NCI-H446 (cell line): ENCODE data around the gene GDA.
"Not testable (repeated sequence)": the region's sequence is repeated elsewhere in the genome, so short reads cannot be mapped to it uniquely, and the experiment has no call there.

ENCODE experiments used
- DNase-seq, 2 experiments: peaks; one replicate each; lab custom pipeline; 2025; lab: John Stamatoyannopoulos, UW

GDA gene

GRCh38 chr9:72278959-72279358 is 129.7 kb downstream of the GDA start:
- DNase-seq, result no peak

DNA sequence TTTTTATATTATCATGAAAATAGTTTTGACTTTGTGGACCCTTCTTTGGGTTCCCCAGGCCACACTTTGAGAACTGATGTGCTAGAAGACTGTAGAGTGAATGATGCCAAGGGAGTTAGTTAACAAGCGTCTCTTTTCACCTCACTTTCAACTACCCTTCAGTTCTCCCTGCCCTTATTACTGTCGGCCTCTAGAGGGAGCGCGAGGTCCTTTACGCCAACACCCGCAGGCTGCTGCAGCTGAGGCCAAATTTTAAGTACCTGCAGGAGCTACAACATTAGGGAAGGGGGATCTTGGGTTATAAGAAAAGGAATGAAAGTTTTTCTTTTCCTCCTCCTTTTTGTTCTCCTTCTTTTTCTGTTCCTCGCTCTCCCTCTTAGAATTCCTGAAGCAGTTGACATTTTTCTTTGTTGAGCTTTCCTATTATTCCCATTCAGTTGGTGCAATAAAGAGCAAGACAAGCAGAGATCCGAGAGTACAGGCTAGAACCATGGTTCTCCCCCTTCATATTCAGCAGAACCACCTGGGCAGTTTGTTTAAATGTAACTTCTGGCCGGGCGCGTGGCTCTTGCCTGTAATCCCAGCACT is 131.8 kb downstream of the GDA start:
- DNase-seq, result peak; percentile 43 to 56

DNA sequence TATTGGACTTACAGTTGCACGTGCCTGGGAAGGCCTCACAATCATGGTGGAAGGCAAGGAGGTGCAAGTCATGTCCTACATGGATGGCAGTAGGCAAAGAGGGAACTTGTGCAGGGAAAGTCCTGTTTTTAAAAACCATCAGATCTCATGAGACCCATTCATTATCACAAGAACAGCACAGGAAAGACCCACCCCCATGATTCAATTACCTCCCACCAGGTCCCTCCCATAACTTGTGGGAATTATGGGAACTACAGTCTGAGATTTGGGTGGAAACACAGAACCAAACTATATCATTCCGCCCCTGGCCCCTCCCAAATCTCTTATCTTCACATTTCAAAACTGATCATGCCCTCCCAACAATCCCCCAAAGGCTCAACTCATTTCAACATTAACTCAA is 140.2 kb downstream of the GDA start:
- no peak for DNase-seq

DNA sequence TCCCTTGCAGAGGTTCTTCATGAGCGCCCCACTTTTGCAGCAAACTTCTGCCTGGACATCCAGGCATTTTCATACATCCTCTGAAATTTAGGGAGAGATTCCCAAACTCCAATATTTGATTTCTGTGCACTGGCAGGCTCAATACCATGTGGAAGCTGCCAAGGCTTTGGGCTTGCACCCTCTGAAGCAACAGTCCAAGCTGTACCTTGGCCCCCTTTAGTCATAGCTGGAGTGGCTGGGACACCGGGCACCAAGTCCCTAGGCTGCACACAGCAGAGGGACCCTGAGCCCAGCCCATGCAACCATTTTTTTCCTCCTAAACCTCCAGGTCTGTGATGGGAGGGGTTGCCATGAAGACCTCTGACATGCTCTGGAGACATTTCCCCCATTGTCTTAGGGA is 141.1 kb downstream of the GDA start:
- DNase-seq, result no peak

DNA sequence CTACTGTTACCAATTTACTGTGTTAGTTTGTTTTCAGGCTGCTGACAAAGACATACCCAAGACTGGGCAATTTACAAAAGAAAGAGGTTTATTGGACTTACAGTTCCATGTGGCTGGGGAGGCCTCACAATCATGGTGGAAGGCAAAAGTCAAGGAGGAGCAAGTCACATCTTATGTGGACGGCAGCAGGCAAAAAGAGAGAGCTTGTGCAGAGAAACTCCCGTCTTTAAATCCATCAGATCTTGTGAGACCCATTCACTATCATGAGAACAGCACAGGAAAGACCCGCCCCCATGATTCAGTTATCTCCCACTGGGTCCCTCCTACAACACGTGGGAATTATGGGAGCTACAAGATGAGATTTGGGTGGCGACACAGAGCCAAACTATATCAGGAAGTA is 142.3 kb downstream of the GDA start:
- not testable (repeated sequence) for DNase-seq

DNA sequence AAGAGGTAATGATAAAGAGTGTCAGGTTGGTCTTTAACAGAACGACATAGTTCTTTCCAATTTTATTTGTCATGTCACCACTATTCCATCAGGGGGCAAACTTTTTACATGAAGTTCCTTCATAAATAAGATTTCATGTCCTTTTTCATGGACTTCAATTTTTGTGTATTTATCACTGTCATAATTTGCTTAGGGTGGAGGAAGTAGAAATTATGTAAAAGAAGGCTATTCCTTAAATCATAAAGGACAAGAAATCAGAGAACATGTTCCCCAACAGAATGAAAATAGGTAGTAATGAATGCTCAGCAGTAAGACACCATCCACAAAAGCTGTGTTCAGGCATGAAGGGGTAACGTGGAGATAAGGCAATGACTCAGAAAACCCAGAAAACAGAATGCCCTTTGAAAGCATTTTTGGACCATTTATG is 143.0 kb downstream of the GDA start:
- peak in 1 of 2 experiments; percentile 46 for DNase-seq

DNA sequence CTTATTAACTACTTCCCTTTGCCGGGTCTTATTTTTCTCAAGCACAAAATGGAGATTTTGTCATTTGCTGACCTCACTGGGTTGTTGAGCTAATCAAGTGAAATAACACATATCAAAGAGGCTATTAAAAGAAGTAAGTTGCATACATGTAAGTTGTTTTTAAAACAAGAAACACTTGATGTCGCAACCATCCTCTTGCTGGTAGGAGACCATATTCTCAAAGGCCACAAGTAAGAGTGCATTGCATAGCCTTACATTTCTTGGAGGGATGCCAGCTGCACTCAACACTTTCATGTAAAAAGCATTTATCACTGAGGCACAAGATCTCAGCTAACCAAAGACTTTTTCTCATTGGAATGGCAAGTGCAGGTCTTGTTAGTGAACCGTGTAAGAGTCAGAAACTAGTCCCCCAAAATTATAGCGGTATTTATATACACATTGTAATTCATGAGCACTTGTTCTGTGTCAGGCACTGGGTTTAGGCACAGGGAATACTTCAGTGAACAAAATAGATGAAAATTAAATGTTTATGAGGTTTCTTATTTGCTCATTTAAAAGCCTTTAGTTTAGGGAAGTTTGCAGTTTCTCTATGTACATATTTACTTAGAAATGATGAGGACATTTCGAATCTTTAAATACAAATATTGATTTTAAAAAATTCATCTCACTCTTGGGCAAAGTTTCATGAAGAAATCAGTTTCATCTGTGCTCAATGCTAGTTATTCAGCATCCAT is 143.8 kb downstream of the GDA start:
- peak in 1 of 2 experiments; percentile 38 for DNase-seq

- DNase-seq, result no peak
Measured at GRCh38 chr9:72294936-72295335, 145.7 kb downstream of the GDA start.

DNA sequence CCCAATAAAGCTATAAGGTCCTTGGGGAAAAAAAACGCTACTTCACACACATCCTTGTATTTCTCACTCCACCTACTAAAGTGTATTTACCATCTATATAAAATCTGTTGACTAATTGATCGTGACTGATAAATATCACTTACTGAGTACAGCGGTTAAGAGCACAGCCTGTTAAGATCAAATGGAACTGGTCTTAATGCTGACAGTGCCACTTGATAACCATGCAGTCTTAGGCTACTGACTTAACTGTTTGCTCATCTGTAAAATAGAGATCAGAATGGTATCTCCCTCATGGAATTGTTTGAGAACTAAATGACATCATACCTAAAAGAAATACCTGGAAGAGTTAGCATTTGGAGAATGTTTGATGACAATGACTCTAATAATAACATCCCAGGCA is 148.3 kb downstream of the GDA start:
- no peak for DNase-seq

- no peak for DNase-seq
Measured at GRCh38 chr9:72299017-72299603, 149.9 kb downstream of the GDA start.

GRCh38 chr9:72300873-72301272 is 151.6 kb downstream of the GDA start:
- DNase-seq, result no peak
